GM18907 (cell line): ENCODE data around the gene CCDC87.
"Not testable (repeated sequence)": the region's sequence is repeated elsewhere in the genome, so short reads cannot be mapped to it uniquely, and the experiment has no call there.

ENCODE experiments used
- ATAC-seq: cut with Tn5 transposase; IDR thresholded peaks from one replicate; pipeline ENCODE4 v1.9.1; 2021; ENCODE audit warnings: mild to moderate bottlenecking, moderate library complexity; ENCODE audit not compliant: unreplicated experiment

CCDC87 gene

GRCh38 chr11:66616379-66617154 is 23.7 kb upstream of the CCDC87 start, which contains the start of gene RBM14:
RBM14 (plus strand) TSS chr11:66616630; CDS start chr11:66616721, 91 bp downstream.
- peak; percentile 89 for ATAC-seq

- ATAC-seq, result no peak
These were observed 21.2 kb upstream of the CCDC87 start for GRCh38 chr11:66614073-66614472.

- ATAC-seq, result no peak
These were observed 19.6 kb upstream of the CCDC87 start for GRCh38 chr11:66612458-66612857.

- no peak for ATAC-seq
These were observed 17.1 kb upstream of the CCDC87 start for GRCh38 chr11:66609721-66610617.

GRCh38 chr11:66607126-66607834 is 14.4 kb upstream of the CCDC87 start:
- ATAC-seq, result no peak

- ATAC-seq, result not testable (repeated sequence)
These were observed 13.7 kb upstream of the CCDC87 start for GRCh38 chr11:66606608-66607007.

- no peak for ATAC-seq
These were observed 11.3 kb upstream of the CCDC87 start for GRCh38 chr11:66604155-66604554.

GRCh38 chr11:66603072-66603471 is 10.2 kb upstream of the CCDC87 start:
- no peak for ATAC-seq

GRCh38 chr11:66600631-66601233 is 7.9 kb upstream of the CCDC87 start:
- no peak for ATAC-seq

GRCh38 chr11:66600219-66600618 is 7.4 kb upstream of the CCDC87 start:
- no peak for ATAC-seq

GRCh38 chr11:66598993-66599392 is 6.1 kb upstream of the CCDC87 start:
- no peak for ATAC-seq

GRCh38 chr11:66595245-66595904 is 2.5 kb upstream of the CCDC87 start:
- ATAC-seq, result no peak

GRCh38 chr11:66593650-66594049 is 787 bp upstream of the CCDC87 start:
- ATAC-seq, result no peak

- ATAC-seq, result peak; percentile 22
These were observed 406 bp upstream of the CCDC87 start for GRCh38 chr11:66593303-66593635.

- no peak for ATAC-seq
These were observed 1.7 kb downstream of the CCDC87 start for GRCh38 chr11:66591175-66591574.

GRCh38 chr11:66589996-66590675 is 2.7 kb downstream of the CCDC87 start:
- ATAC-seq, result no peak

GRCh38 chr11:66589315-66589714 is 3.5 kb downstream of the CCDC87 start:
- not testable (repeated sequence) for ATAC-seq

GRCh38 chr11:66586136-66586535 is 6.7 kb downstream of the CCDC87 start:
- no peak for ATAC-seq

- not testable (repeated sequence) for ATAC-seq
These were observed 7.4 kb downstream of the CCDC87 start for GRCh38 chr11:66585447-66585846.
